T-helper 17 cell (primary cell): ENCODE data around the gene LRSAM1. TPM values are rescaled to one million over a fixed set of nuclear protein-coding genes. Genes with fewer than 3 reads are reported as not detected.

ENCODE experiments used
- ATAC-seq: fragments of 150-1000 bp; cut with Tn5 transposase; 2 replicates; pipeline ENCODE4 v1.10.0; 2021; ENCODE audit warnings: mild to moderate bottlenecking, moderate library complexity
- DNase-seq, 3 donors: peaks; one replicate each; pipeline versions ENCODE4 v3.0.0 to v3.0.0-alpha.2; 2020 to 2021
- H3K9me3 ChIP-seq: one replicate; pipeline ENCODE4 v1.7.0; 2013; ENCODE audit warnings: low read length, mild to moderate bottlenecking; ENCODE audit not compliant: control insufficient read depth, poor library complexity, severe bottlenecking
- H3K27ac Mint-ChIP-seq: one replicate; pipeline ENCODE4 v1.8.0; 2022; ENCODE audit warnings: mild to moderate bottlenecking, moderate library complexity, mixed read lengths
- H3K27me3 Mint-ChIP-seq: one replicate; pipeline ENCODE4 v1.8.0; 2022; ENCODE audit warnings: mixed read lengths
- H3K36me3 Mint-ChIP-seq: one replicate; pipeline ENCODE4 v1.8.0; 2022; ENCODE audit warnings: low read depth, mixed read lengths
- H3K4me1 Mint-ChIP-seq: one replicate; pipeline ENCODE4 v1.8.0; 2022; ENCODE audit warnings: mild to moderate bottlenecking, mixed read lengths
- H3K4me3 Mint-ChIP-seq: one replicate; pipeline ENCODE4 v1.8.0; 2022; ENCODE audit warnings: mild to moderate bottlenecking, moderate library complexity, mixed read lengths
- total RNA-seq, 4 donors: library from RNA in 2 of 4; stranded (reverse) in 2 of 4; gene quantifications; one replicate each; pipeline ENCODE4 v1.2.3 and lab custom pipeline; 2022 to 2026

LRSAM1 gene
- 10 to 100 TPM; 19.6 to 22.2 TPM for total RNA-seq
- total RNA-seq (lab: John Stamatoyannopoulos, UW) = 33.2 to 49.4 reads per million in 2 donors

DNA sequence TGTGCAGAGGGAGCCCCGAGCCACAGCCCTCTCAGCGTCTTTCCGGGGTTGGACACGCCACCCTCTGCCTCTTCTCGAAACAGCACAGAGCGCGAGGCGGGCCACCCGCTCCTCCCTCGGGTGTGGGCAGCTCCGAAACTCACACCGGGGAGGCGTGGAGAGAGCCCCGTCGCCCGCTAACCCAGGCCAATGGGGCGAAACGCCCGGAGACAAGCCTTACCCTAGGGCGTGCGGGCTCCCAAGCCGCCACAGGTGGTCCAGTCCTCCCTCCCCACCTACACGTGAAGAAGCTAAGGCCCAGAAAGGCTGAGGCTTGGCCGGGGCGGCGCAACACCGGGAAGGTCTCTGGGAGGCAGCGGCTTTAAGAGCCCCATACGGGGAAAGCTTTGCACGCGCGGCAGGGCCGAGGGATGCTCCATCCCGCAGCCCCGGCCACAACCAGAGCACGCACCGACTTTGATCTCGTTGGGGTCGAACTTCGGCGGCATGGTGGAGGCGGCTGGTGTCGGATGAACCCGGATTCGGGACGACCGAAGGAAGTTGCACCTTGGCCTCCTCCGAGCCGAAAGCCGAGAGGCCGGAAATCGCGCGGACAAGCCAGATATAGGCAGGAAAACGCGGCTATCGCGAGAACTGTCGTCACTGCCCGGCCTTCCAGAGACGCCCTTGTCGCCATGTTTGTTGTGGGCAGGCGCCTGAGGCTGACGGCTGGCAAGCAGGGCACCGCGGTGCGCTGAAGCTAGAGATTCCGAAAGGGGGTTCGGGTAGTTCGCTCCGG lies at the start of gene LRSAM1, which contains the start of gene RPL12:
Gene LRSAM1, plus strand, starts transcription at position 681 of the 778 bp plus-strand sequence. CDS start 3,018 bp downstream, outside the sequence.
Gene RPL12, minus strand, starts transcription at position 577 of the 778 bp plus-strand sequence. Its CDS starts 89 bp downstream, at position 488.
- Mint-ChIP-seq H3K4me1 (peaks cover 25% of the 10 kb centered on the region), H3K27ac (peak within 1 kb of the TSS; percentile 95), H3K4me3 (peak within 1 kb of the TSS; percentile 94), H3K36me3 (peaks cover 9% of the 10 kb centered on the region), H3K27me3 (no peaks in the 10 kb centered on the region)
- peaks cover 2% of the 10 kb centered on the region for H3K9me3 ChIP-seq
- peak; percentile 84 for ATAC-seq
- DNase-seq = peak; percentile 93 to 100 (median 95)

- Mint-ChIP-seq H3K27ac (no peak overlapping the region), H3K4me1 (peaks cover 10% of the 10 kb centered on the region)
- ATAC-seq = no peak
Measured at GRCh38 chr9:127402401-127403090, 48.8 kb upstream of the LRSAM1 start.

GRCh38 chr9:127403507-127404192 lies 47.7 kb upstream of the LRSAM1 start:
- DNase-seq = no peak

More at GRCh38 chr9:127402401-127403090, 48.8 kb upstream of the LRSAM1 start:
- no peaks in the 10 kb centered on the region for H3K9me3 ChIP-seq
- Mint-ChIP-seq H3K36me3 (no peaks in the 10 kb centered on the region), H3K27me3 (peaks cover 47% of the 10 kb centered on the region), H3K4me3 (no peak overlapping the region)
- DNase-seq = no peak

GRCh38 chr9:127404631-127405030 lies 46.7 kb upstream of the LRSAM1 start:
- H3K9me3 ChIP-seq = no peaks in the 10 kb centered on the region
- H3K36me3 Mint-ChIP-seq = no peaks in the 10 kb centered on the region
- H3K27ac Mint-ChIP-seq = no peak overlapping the region
- peaks cover 39% of the 10 kb centered on the region for H3K27me3 Mint-ChIP-seq
- DNase-seq = no peak
- peaks cover 3% of the 10 kb centered on the region for H3K4me1 Mint-ChIP-seq
- no peak for ATAC-seq
- H3K4me3 Mint-ChIP-seq = no peak overlapping the region

More at GRCh38 chr9:127403507-127404192, 47.7 kb upstream of the LRSAM1 start:
- H3K9me3 ChIP-seq = no peaks in the 10 kb centered on the region
- Mint-ChIP-seq H3K27ac (no peak overlapping the region), H3K27me3 (peaks cover 45% of the 10 kb centered on the region), H3K4me1 (peaks cover 3% of the 10 kb centered on the region), H3K4me3 (no peak overlapping the region), H3K36me3 (no peaks in the 10 kb centered on the region)
- ATAC-seq = no peak

DNA sequence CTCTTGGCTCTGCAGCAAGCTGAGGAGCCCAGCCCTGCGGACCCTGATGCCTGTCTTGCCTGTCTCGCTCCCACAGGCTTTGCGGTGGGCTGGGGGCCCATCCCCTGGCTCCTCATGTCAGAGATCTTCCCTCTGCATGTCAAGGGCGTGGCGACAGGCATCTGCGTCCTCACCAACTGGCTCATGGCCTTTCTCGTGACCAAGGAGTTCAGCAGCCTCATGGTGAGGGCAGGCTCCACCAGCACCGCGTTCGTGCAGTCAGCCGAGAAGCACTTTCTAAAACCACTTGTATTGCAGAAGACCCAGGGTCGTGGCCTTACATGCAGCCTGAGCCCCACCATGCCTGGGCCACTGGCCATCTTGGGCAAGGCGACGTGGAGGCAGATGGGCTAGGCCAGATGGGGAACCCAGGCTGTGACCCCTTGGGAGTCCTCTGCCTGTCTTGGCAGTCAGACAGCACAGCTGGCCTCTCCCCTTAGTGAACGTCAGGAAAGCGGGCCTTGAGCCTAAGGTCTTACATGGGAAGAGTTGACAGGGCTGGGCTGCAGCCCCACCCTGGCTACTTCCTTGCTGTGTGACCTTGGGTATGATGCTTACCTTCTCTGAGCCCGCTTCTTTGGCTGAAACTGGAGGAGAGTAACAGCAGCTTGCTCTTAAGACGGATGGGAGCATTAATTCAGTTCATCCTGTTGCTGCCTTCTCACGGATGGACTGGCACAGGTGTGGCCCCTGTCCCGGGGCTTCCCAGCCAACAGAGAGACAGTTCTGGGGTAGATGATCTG lies 45.8 kb upstream of the LRSAM1 start:
- no peaks in the 10 kb centered on the region for H3K4me1 Mint-ChIP-seq
- H3K36me3 Mint-ChIP-seq = no peaks in the 10 kb centered on the region
- no peak for ATAC-seq
- H3K27me3 Mint-ChIP-seq = peaks cover 30% of the 10 kb centered on the region
- no peak overlapping the region for H3K4me3 Mint-ChIP-seq
- no peaks in the 10 kb centered on the region for H3K9me3 ChIP-seq
- no peak overlapping the region for H3K27ac Mint-ChIP-seq
- no peak for DNase-seq

DNA sequence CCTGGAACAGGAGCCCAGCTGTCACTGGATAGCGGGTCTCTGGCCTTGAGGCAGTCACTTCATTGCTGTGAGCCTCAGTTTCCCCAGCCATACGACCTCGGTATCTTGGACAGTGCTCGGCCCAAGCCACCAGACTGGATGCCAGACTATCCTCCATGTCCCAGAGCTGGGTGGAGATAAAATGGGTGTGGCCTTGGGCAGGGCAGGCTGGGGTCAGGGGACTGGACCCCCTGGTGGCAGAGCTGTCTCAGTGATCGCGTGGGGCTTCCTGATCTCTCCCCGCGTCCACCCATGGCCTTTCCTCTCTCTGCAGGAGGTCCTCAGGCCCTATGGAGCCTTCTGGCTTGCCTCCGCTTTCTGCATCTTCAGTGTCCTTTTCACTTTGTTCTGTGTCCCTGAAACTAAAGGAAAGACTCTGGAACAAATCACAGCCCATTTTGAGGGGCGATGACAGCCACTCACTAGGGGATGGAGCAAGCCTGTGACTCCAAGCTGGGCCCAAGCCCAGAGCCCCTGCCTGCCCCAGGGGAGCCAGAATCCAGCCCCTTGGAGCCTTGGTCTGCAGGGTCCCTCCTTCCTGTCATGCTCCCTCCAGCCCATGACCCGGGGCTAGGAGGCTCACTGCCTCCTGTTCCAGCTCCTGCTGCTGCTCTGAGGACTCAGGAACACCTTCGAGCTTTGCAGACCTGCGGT lies 44.4 kb upstream of the LRSAM1 start:
- H3K27me3 Mint-ChIP-seq = peaks cover 36% of the 10 kb centered on the region
- no peak overlapping the region for H3K27ac Mint-ChIP-seq
- no peak overlapping the region for H3K4me3 Mint-ChIP-seq
- no peaks in the 10 kb centered on the region for H3K4me1 Mint-ChIP-seq
- H3K9me3 ChIP-seq = no peaks in the 10 kb centered on the region
- DNase-seq = no peak
- ATAC-seq = no peak
- peaks cover 3% of the 10 kb centered on the region for H3K36me3 Mint-ChIP-seq

GRCh38 chr9:127407492-127407843 lies 43.8 kb upstream of the LRSAM1 start:
- DNase-seq = no peak

GRCh38 chr9:127411122-127411521 lies 40.2 kb upstream of the LRSAM1 start:
- H3K27ac Mint-ChIP-seq = no peak overlapping the region
- peaks cover 3% of the 10 kb centered on the region for H3K36me3 Mint-ChIP-seq
- H3K4me3 Mint-ChIP-seq = no peak overlapping the region
- H3K27me3 Mint-ChIP-seq = peaks cover 42% of the 10 kb centered on the region
- no peaks in the 10 kb centered on the region for H3K9me3 ChIP-seq
- ATAC-seq = no peak
- DNase-seq = no peak
- peaks cover 7% of the 10 kb centered on the region for H3K4me1 Mint-ChIP-seq

More at GRCh38 chr9:127407492-127407843, 43.8 kb upstream of the LRSAM1 start:
- Mint-ChIP-seq H3K27ac (no peak overlapping the region), H3K4me3 (no peak overlapping the region), H3K27me3 (peaks cover 35% of the 10 kb centered on the region), H3K36me3 (peaks cover 3% of the 10 kb centered on the region), H3K4me1 (no peaks in the 10 kb centered on the region)
- no peak for ATAC-seq
- no peaks in the 10 kb centered on the region for H3K9me3 ChIP-seq

DNA sequence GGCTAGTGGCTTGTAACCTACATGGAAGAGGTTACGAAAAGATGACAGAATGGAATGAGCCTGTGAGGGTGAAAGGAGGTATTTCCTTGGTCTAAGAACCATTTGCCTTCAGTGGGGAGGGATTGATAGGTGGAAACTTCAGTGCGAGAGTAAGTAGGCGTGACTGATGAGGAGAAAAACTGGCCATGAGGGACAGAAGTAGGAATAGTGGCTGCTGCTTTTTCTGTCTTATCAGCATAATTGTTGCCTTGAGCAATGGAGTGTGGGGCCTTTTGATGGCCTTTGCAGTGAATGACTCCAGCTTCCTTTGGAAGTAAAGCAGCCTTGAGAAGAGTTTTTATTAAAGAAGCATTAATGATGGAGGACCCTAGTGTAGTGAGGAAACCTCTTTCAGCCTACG lies 36.2 kb upstream of the LRSAM1 start:
- no peak overlapping the region for H3K27ac Mint-ChIP-seq
- H3K36me3 Mint-ChIP-seq = peaks cover 3% of the 10 kb centered on the region
- H3K4me1 Mint-ChIP-seq = peaks cover 10% of the 10 kb centered on the region
- no peak overlapping the region for H3K4me3 Mint-ChIP-seq
- H3K27me3 Mint-ChIP-seq = peaks cover 32% of the 10 kb centered on the region
- no peak for DNase-seq
- H3K9me3 ChIP-seq = no peaks in the 10 kb centered on the region
- ATAC-seq = no peak

DNA sequence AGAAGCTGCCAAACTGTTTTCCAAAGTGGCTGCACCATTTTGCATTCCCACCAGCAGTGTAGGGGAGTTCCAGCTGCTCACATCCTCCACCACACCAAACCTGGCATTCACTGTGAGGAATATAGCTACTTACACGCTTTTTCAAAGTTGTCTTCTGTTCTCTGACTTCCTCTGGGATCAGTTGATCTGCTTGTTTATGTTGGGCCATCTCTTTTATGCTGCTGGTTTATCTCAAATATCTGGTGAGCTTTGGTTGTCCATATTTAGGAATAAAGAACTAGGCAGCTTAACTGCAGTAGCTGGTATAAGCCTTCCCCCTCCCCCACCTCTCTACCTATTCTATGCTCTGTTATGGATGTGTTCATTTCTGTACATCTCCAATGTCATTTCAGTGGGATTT lies 35.7 kb upstream of the LRSAM1 start:
- no peaks in the 10 kb centered on the region for H3K9me3 ChIP-seq
- H3K27ac Mint-ChIP-seq = no peak overlapping the region
- H3K36me3 Mint-ChIP-seq = peaks cover 3% of the 10 kb centered on the region
- peaks cover 10% of the 10 kb centered on the region for H3K4me1 Mint-ChIP-seq
- no peak overlapping the region for H3K4me3 Mint-ChIP-seq
- ATAC-seq (no peak), DNase-seq (no peak)
- peaks cover 32% of the 10 kb centered on the region for H3K27me3 Mint-ChIP-seq

GRCh38 chr9:127417131-127418036 lies 33.9 kb upstream of the LRSAM1 start:
- peaks cover 14% of the 10 kb centered on the region for H3K4me1 Mint-ChIP-seq
- DNase-seq = no peak
- no peak overlapping the region for H3K4me3 Mint-ChIP-seq
- no peaks in the 10 kb centered on the region for H3K36me3 Mint-ChIP-seq
- peaks cover 17% of the 10 kb centered on the region for H3K27me3 Mint-ChIP-seq
- H3K9me3 ChIP-seq = no peaks in the 10 kb centered on the region
- no peak overlapping the region for H3K27ac Mint-ChIP-seq
- ATAC-seq = no peak
